Measurements from ENCODE around the gene CYP19A1. TPM values are rescaled to one million over a fixed set of nuclear protein-coding genes. Genes with fewer than 3 reads are reported as not detected.

Gene CYP19A1
- total RNA-seq, 5 donors from 2014 or later (not counting 1 experiment from before 2014, with no cell fraction given) = 0.23 TPM; not detected in 4

DNA sequence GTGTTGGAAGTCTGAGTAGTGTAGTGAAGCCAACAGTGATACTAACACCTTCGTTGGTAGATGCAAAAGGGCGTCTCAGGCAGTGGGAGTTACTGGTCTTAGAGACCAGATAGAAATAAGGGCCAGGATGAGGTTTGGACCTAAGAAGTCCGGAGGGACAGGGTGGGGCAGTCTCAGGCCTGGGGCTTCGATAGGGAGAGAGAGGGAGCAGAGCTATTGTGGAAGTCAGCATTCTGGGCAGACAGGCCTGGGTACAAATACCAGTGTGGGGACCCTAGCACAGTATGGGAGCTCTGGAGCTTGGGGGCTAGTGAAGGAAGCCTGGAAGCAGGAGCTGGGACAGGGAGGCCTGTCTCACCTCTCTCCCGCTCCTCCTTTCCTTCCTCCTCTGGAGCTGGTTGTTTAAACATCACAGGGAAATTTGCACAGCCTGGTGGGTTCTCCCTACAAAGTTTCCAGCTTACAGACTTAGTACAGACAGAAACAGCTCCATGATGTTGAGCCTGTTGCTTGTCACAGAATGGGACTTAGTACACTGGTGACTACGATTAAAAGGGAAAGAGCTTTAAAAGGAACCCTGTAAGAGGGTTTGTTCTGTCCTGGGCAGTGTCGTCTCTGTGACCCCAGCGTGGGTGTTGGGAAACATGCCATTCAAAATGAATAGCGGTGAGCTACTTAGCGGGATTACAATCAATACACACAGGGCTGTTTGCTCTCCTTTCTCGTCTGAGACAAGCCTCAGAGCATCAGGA, 167.3 kb downstream of the CYP19A1 start:
- H3K36me3 Mint-ChIP-seq = no peaks in the 10 kb centered on the region
- no peak overlapping the region for H3K27ac Mint-ChIP-seq
- Histone ChIP-seq H3K36me3 (ENCODE audit: control insufficient read depth in 2 of 2, extremely low read depth in 1 of 2, insufficient read depth in 1 of 2, low read length in 1 of 2) (no peaks in the 10 kb centered on the region), H3K27ac (ENCODE audit: low read length) (no peak overlapping the region), H3K27me3 (replicated peaks in 1 of 2; ENCODE audit: control insufficient read depth in 2 of 2, extremely low read depth in 1 of 2, insufficient read depth in 2 of 2, low read length in 1 of 2) (peaks cover 2 to 9% of the 10 kb centered on the region in 2 experiments), H3K4me3 (ENCODE audit: control insufficient read depth in 1 of 2, extremely low read depth in 1 of 2, low read length in 1 of 2) (no peak overlapping the region), H3K4me1 (ENCODE audit: control insufficient read depth in 1 of 2, extremely low read depth in 1 of 2, insufficient read depth in 2 of 2, low read length in 2 of 2) (no peaks in the 10 kb centered on the region), H3K9me3 (no peaks in the 10 kb centered on the region)
- no peaks in the 10 kb centered on the region for H3K9me3 Mint-ChIP-seq
- no peak overlapping the region for H3K4me3 Mint-ChIP-seq
- 54% methylated on average over 10 of the region's 11 CpGs for WGBS (ENCODE audit: insufficient coverage)
- H3K27me3 Mint-ChIP-seq = peaks cover 11 to 14% of the 10 kb centered on the region in 2 donors
- H3K4me1 Mint-ChIP-seq = no peaks in the 10 kb centered on the region
- POLR2A ChIA-PET = no interaction called here
- ATAC-seq (replicated peaks in 1 of 4) = no peak
- CTCF ChIA-PET = interaction anchor here in 1 of 2 donors (0.6 to 1.6 kb wide), 2 partner anchors 8 to 162 kb away, joined by 4 to 7 read pairs; no protein-coding TSS in a partner anchor
- DNase-seq = no peak

DNA sequence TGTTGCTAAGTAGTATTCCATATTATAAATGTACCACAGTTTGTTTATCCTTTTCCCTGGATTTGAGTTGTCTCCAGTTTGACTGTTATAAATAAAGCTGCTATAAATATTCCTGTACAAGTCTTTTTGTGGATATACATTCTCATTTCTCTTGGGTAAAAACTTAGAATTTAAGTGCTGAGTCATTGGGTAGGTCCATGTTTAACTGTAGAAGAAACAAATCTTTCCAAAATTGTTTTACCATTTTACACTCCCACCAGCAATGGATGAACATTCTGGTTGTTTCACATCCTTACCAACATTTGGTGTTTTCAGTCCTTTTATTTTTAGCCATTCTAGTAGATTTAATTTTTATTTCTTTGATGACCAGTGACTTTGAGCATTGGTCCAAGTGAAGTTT, 169.7 kb downstream of the CYP19A1 start:
- no peak for ATAC-seq (replicated peaks in 1 of 4)
- peaks cover 20 to 23% of the 10 kb centered on the region in 2 donors for H3K27me3 Mint-ChIP-seq

DNA sequence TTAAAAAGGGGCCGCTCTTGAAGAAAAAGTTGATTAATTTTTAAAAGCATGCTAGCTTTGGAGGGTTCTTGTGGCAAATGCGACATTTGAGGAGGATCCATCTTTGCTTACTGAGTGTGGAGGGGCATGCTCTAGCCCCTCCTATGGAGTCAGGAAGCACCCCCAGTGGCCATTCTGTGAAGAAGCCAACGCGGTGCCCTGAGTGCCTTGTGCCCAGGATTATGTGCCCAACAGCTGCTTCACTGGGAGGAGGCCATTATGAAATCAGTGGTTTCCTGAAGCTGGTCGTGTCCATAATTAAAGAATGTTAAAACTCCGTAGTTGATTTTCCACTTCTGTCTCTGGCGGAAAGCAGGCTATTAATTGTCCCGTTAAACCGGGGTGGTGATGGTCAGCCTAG, 174.6 kb downstream of the CYP19A1 start:
- peaks cover 14 to 26% of the 10 kb centered on the region in 2 donors for H3K27me3 Mint-ChIP-seq
- no peak overlapping the region for H3K27ac ChIP-seq (ENCODE audit: low read length)
- H3K4me1 Mint-ChIP-seq = peaks cover 0 to 3% (median 2%) of the 10 kb centered on the region in 3 donors

More for the DNA sequence above, 169.7 kb downstream of the CYP19A1 start:
- H3K4me1 Mint-ChIP-seq = no peaks in the 10 kb centered on the region
- no peaks in the 10 kb centered on the region for H3K36me3 Mint-ChIP-seq
- ChIA-PET CTCF (no interaction called here), POLR2A (no interaction called here)
- H3K9me3 Mint-ChIP-seq = no peaks in the 10 kb centered on the region
- Histone ChIP-seq H3K9me3 (no peaks in the 10 kb centered on the region), H3K4me1 (ENCODE audit: control insufficient read depth in 1 of 2, extremely low read depth in 1 of 2, insufficient read depth in 2 of 2, low read length in 2 of 2) (no peaks in the 10 kb centered on the region), H3K36me3 (ENCODE audit: control insufficient read depth in 2 of 2, extremely low read depth in 1 of 2, insufficient read depth in 1 of 2, low read length in 1 of 2) (no peaks in the 10 kb centered on the region), H3K27ac (ENCODE audit: low read length) (no peak overlapping the region), H3K4me3 (ENCODE audit: control insufficient read depth in 1 of 2, extremely low read depth in 1 of 2, low read length in 1 of 2) (no peak overlapping the region), H3K27me3 (replicated peaks in 1 of 2; ENCODE audit: control insufficient read depth in 2 of 2, extremely low read depth in 1 of 2, insufficient read depth in 2 of 2, low read length in 1 of 2) (peaks cover 2 to 14% of the 10 kb centered on the region in 2 experiments)
- DNase-seq = no peak
- H3K4me3 Mint-ChIP-seq = no peak overlapping the region
- no peak overlapping the region for H3K27ac Mint-ChIP-seq

DNA sequence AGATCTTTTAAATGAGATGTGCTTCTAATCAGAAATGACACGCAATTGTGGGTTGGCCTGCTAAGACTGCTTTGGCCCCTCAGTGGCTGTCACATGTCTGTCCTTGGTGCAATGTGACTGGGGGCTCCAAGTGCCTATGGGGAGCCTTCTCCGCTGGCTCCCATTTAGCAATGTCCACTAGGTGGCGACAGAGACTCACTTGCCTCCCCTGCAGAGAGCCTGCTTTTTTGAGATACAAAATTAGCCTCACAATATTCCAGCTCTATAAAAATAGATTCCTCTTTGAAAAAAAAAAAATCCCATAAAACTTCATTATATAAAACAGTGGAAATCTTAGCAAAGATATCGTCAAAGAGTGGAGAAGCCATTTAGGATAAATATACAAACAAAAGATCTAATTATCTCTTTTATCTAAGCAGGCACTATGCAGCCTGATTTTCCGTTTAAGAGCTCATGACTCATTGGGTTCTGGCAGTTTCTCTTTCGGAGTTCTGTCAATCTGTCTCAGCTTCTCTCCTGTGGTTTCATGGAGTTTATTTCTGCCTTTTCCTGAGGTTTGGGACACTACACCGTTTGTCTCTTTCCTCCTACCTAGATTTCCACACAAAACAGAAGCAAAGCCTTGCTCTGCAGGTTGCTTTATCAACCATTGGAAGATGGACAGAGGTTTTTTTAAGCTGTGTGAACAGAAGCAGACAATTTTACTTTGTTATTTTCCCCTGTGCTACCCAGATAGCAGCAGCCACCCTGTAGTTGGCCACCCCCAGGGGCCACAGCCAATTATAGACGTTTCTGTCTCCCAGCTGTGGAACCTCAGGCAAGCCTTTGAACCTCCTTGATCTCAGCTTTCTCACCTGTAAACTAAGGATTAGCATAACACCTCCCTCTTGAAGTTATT, 175.3 kb downstream of the CYP19A1 start:
- DNase-seq (peak in 30 of 35 experiments; percentile 11 to 68 (median 25)), ATAC-seq (replicated peaks in 1 of 4) (peak; percentile 53 to 66 (median 59))
- WGBS (ENCODE audit: insufficient coverage) = 8% methylated on average over 1 of the region's 8 CpGs
- no peak overlapping the region for H3K4me3 ChIP-seq (ENCODE audit: control insufficient read depth in 1 of 2, extremely low read depth in 1 of 2, low read length in 1 of 2)
- Mint-ChIP-seq H3K36me3 (no peaks in the 10 kb centered on the region), H3K27ac (no peak overlapping the region), H3K4me1 (peaks cover 0 to 3% (median 2%) of the 10 kb centered on the region in 3 donors), H3K9me3 (no peaks in the 10 kb centered on the region), H3K27me3 (peaks cover 14 to 25% of the 10 kb centered on the region in 2 donors), H3K4me3 (no peak overlapping the region)
- no peaks in the 10 kb centered on the region for H3K9me3 ChIP-seq
- H3K27ac ChIP-seq (ENCODE audit: low read length) = no peak overlapping the region
- no peaks in the 10 kb centered on the region for H3K4me1 ChIP-seq (ENCODE audit: control insufficient read depth in 1 of 2, extremely low read depth in 1 of 2, insufficient read depth in 2 of 2, low read length in 2 of 2)
- no peaks in the 10 kb centered on the region for H3K36me3 ChIP-seq (ENCODE audit: control insufficient read depth in 2 of 2, extremely low read depth in 1 of 2, insufficient read depth in 1 of 2, low read length in 1 of 2)
- peaks cover 0 to 10% of the 10 kb centered on the region in 2 experiments for H3K27me3 ChIP-seq (replicated peaks in 1 of 2; ENCODE audit: control insufficient read depth in 2 of 2, extremely low read depth in 1 of 2, insufficient read depth in 2 of 2, low read length in 1 of 2)
- POLR2A ChIA-PET = interaction anchor here (0.6 to 0.7 kb wide), 4 partner anchors 35 to 1992 kb away, joined by 3 to 4 read pairs (median 3); no protein-coding TSS in a partner anchor
- CTCF ChIA-PET = interaction anchor here (0.6 to 2.1 kb wide), 11 partner anchors 8 to 613 kb away, joined by 3 to 10 read pairs (median 3); no protein-coding TSS in a partner anchor

More for the DNA sequence above, 174.6 kb downstream of the CYP19A1 start:
- 67% methylated on average over 8 of the region's 9 CpGs for WGBS (ENCODE audit: insufficient coverage)
- Histone ChIP-seq H3K4me3 (ENCODE audit: control insufficient read depth in 1 of 2, extremely low read depth in 1 of 2, low read length in 1 of 2) (no peak overlapping the region), H3K4me1 (ENCODE audit: control insufficient read depth in 1 of 2, extremely low read depth in 1 of 2, insufficient read depth in 2 of 2, low read length in 2 of 2) (no peaks in the 10 kb centered on the region), H3K36me3 (ENCODE audit: control insufficient read depth in 2 of 2, extremely low read depth in 1 of 2, insufficient read depth in 1 of 2, low read length in 1 of 2) (no peaks in the 10 kb centered on the region), H3K9me3 (no peaks in the 10 kb centered on the region), H3K27me3 (replicated peaks in 1 of 2; ENCODE audit: control insufficient read depth in 2 of 2, extremely low read depth in 1 of 2, insufficient read depth in 2 of 2, low read length in 1 of 2) (peaks cover 0 to 10% of the 10 kb centered on the region in 2 experiments)
- ChIA-PET CTCF (interaction anchor here (0.9 to 2.1 kb wide), 4 partner anchors 15 to 335 kb away, joined by 3 to 10 read pairs (median 6); no protein-coding TSS in a partner anchor), POLR2A (interaction anchor here in 1 of 2 donors (0.6 kb wide), 1 partner anchor 34 kb away, joined by 3 read pairs; no protein-coding TSS in a partner anchor)
- DNase-seq (no peak), ATAC-seq (replicated peaks in 1 of 4) (no peak)
- H3K4me3 Mint-ChIP-seq = no peak overlapping the region
- no peaks in the 10 kb centered on the region for H3K36me3 Mint-ChIP-seq
- no peak overlapping the region for H3K27ac Mint-ChIP-seq
- no peaks in the 10 kb centered on the region for H3K9me3 Mint-ChIP-seq

DNA sequence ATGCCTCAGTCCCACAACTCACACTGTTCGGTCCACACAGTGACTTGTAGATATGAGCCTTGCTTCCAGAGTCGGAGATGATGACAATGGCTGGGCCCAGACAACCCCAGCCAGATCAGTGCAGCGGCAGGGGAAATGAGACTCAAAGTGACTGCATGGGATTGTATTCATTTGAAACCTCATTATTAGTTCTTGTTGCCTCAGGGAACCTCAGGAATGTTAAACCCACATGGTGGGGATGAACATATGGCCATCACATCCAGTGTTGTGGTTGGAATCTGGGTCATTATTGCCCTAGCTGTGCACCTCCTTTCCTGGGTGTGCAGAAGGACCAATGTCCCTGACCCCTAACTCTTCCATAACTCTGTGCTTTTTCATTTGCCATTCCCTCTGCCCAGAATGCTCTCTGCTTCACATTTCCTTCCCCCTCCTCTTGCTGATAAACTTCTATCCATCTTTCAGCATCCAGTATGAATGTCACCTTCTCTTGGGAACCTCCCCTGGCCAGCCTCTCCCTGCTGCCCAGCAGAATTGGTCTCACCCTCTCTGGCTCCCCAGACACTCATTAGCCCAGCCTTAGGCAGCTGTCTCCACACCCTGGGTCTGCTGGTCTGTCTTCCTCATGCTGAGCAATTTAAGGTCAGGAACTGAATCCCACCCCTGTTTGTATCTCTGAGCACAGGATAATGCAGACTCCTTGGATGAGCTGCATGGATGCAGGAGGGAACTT, 176.7 kb downstream of the CYP19A1 start:
- DNase-seq = no peak
- Histone ChIP-seq H3K27ac (ENCODE audit: low read length) (no peak overlapping the region), H3K4me1 (ENCODE audit: control insufficient read depth in 1 of 2, extremely low read depth in 1 of 2, insufficient read depth in 2 of 2, low read length in 2 of 2) (no peaks in the 10 kb centered on the region), H3K36me3 (ENCODE audit: control insufficient read depth in 2 of 2, extremely low read depth in 1 of 2, insufficient read depth in 1 of 2, low read length in 1 of 2) (no peaks in the 10 kb centered on the region), H3K4me3 (ENCODE audit: control insufficient read depth in 1 of 2, extremely low read depth in 1 of 2, low read length in 1 of 2) (no peak overlapping the region), H3K9me3 (no peaks in the 10 kb centered on the region), H3K27me3 (replicated peaks in 1 of 2; ENCODE audit: control insufficient read depth in 2 of 2, extremely low read depth in 1 of 2, insufficient read depth in 2 of 2, low read length in 1 of 2) (peaks cover 0 to 10% of the 10 kb centered on the region in 2 experiments)
- Mint-ChIP-seq H3K27me3 (peaks cover 14 to 20% of the 10 kb centered on the region in 2 donors), H3K4me1 (peaks cover 0 to 3% (median 2%) of the 10 kb centered on the region in 3 donors), H3K27ac (no peak overlapping the region), H3K4me3 (no peak overlapping the region), H3K36me3 (no peaks in the 10 kb centered on the region), H3K9me3 (no peaks in the 10 kb centered on the region)
- ChIA-PET POLR2A (interaction anchor here in 1 of 2 donors (0.5 kb wide), 1 partner anchor 160 kb away, joined by 4 read pairs; no protein-coding TSS in a partner anchor), CTCF (interaction anchor here in 1 of 2 donors (2.1 kb wide), 1 partner anchor 337 kb away, joined by 8 read pairs; no protein-coding TSS in a partner anchor)
- ATAC-seq (replicated peaks in 1 of 4) = no peak
- 69% methylated on average over 3 of the region's 3 CpGs for WGBS (ENCODE audit: insufficient coverage)

All from T-cell (primary cell).